HG02938 (cell line): ENCODE results near the gene TLCD5.

Experiments
- ATAC-seq: cut with Tn5 transposase; IDR thresholded peaks from one replicate; pipeline ENCODE4 v1.9.1; 2021; ENCODE audit warnings: mild to moderate bottlenecking, moderate library complexity; ENCODE audit not compliant: unreplicated experiment

The TLCD5 gene

GRCh38 chr11:120336641-120337354 is 11.7 kb downstream of the TLCD5 start:
- peak; percentile 27 for ATAC-seq

GRCh38 chr11:120337355-120338106 is 12.4 kb downstream of the TLCD5 start:
- no peak for ATAC-seq

GRCh38 chr11:120338107-120338933 is 13.2 kb downstream of the TLCD5 start:
- no peak for ATAC-seq

- no peak for ATAC-seq
Measured at GRCh38 chr11:120339394-120339890, 14.3 kb downstream of the TLCD5 start.

DNA sequence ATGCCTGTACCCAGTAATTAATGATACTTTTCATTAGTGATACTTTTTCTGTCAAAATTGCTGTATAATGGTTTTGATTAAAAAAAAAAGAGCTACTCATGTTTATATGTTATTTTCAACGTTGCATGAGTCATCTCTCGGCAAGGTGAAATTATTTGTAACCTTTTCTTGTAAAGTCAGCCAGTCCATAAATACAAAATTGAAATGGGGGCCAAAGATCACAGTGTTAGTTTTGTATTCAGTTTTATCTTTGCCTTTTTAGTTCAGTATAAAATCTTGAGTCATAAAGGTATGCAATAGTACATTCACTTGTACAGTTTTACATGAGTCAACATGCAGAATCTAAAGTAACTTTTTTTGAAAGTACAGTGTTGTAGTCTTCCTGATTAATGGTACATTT is 15.4 kb downstream of the TLCD5 start:
- no peak for ATAC-seq

GRCh38 chr11:120342226-120342625 is 17.1 kb downstream of the TLCD5 start:
- no peak for ATAC-seq

- no peak for ATAC-seq
Measured at GRCh38 chr11:120342678-120343077, 17.6 kb downstream of the TLCD5 start.

DNA sequence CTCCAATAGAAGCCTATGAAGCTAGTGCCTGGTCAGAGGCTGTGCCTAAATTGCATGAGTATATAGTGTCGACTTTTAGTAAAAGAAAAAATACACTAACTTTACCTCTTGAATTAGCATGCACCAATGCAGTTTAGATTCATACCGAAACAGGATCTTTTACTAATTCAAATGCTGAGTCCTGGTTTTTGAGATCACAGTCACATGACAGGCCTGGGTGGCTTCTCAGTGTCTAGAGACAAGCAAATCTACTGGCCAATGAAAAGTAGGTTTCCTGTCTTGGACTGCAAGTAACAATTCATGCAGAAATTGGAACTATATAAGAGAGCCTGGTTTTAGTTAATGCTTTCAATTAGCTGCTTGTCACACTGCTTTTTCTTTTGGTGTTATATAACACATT is 18.3 kb downstream of the TLCD5 start:
- ATAC-seq: peak; percentile 49

GRCh38 chr11:120344302-120345004 is 19.4 kb downstream of the TLCD5 start:
- ATAC-seq: peak; percentile 81

DNA sequence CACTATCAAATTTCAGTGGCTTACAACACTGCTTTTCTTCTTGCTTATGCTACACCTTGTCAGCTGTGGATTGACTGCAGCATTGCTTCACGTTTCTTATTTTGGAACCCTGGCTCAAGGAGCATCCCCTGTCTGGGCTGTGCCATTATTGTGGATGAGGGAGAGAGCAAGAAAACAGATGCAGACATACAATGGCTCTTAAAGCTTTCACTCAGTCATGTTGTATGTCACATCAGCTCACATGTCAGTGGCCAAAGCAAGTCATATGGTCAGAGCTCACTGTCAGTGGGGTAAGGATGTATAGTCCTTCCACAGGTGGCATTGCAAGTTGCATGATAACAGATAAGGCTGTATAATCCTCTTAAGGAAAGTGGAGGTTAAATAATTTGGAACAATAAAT is 21.1 kb downstream of the TLCD5 start:
- no peak for ATAC-seq

DNA sequence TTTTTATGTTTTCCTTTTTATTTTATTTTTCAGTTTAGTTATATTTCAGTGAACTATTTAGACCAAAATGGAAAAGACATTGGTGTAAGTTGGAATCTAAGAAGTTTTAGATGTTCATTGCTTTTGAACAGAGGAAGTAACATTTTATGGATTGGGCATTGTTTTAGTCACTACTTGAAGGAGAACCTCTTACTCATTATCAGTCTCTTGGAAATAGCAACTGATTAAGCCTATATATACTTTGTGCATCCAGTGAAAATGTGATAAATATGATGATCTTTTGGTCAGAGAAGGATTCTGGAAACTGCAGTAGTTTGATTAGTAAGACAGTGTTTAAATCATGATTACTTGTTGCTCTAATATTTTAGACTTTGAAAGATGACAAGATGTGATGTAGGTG is 25.5 kb downstream of the TLCD5 start:
- no peak for ATAC-seq

- no peak for ATAC-seq
Measured at GRCh38 chr11:120352405-120352804, 27.3 kb downstream of the TLCD5 start.

DNA sequence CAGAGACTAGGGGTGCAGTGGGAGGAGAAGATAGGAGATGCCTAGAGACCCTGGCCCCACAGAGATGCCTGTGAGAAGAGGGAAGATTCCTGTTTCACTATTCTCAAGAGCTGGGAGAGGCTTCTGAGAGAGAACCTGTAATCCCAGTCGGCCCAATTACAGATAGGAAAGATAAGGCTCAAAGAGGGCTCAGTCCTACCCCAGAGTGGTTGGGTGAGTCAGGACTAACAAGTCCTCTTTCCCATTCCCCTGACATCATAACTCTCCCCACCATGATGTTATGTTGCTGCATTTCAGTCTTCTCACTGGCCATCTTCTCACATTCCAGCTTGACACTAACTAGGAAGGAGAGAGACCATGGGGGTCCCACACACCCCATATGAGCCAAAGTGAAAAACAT is 29.0 kb downstream of the TLCD5 start:
- no peak for ATAC-seq

DNA sequence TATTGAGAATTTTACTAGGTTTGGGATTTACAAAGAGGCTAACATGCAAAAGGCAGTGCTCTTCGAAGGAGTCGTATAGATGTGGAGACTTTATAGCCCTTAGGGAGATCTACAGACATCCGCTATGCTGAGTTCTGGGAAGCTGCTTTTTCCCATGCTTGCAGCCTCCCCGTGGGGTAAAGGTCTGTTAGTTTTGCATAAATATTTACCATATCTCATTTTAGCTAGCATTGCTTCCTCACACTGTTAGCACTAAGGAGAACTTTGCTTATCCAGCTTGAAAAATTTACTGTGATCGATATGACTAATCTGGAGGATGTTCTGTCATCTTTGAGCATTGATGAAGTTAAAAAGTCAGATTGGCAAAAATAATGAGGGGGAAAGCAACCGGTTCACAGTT is 29.7 kb downstream of the TLCD5 start:
- ATAC-seq: no peak

DNA sequence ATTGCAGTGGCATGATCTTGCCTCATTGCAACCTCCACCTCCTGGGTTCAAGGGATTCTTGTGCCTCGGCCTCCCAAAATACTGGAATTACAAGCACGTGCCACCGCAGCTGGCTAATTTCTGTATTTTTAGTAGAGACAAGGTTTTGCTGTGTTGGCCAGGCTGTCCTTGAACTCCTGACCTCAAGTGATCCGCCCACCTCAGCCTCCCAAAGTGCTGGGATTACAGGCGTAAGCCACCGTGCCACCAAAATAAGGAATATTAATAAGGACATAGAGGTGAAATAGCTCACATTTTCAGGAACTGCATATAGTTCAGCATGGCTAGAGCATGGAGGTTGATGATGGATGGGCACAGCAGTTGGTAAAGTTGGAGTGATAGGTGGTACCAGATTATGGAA is 32.5 kb downstream of the TLCD5 start:
- no peak for ATAC-seq

DNA sequence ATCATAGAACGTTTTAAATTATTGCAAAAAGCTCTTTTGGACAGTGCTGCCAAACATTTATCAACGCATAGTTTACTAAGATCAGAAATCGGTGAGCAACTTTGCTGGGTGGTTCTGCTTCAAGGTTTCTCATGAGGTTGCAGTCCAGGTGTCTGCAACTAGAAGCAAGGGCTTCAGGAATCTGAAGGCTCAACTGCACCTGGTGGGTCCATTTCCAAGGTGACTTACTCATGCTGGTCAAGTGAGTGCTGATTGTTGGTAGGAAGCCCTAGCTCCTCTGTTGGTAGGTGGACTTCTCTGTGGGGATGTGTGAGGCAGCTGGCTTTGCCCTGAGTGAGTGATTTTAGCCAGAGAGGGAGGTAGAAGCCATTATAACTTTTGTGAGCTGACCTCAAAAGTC is 33.6 kb downstream of the TLCD5 start:
- no peak for ATAC-seq

GRCh38 chr11:120363436-120363835 is 38.3 kb downstream of the TLCD5 start:
- ATAC-seq: no peak

- ATAC-seq: no peak
Measured at GRCh38 chr11:120365512-120365911, 40.4 kb downstream of the TLCD5 start.

DNA sequence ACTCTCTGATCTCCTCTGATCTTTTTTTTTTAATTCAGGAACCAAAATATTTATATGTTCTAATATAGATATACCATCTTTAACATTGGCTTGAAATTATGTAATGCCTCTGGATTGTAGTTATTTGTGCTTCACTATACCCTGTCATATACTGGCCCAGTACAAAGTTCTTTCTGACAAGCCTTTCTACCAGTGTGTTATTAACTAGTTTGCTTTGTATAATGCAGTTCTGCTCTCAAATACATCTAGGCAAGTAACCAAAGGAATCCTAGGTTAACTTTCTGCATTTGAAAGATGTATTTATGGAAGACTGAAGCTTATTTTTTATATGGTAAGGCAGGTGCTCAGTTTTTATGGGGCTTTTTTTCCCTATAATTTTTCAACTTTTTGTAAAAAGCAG is 47.2 kb downstream of the TLCD5 start:
- ATAC-seq: no peak

GRCh38 chr11:120375076-120375475 is 50.0 kb downstream of the TLCD5 start:
- no peak for ATAC-seq
